HEK293T (cell line): ENCODE results near the gene SNX32.

Experiments used
- FOXK2 ChIP-seq: fragments of 450-650 bp; IDR thresholded peaks from 2 replicates; pipeline ENCODE4 v1.6.1; 2016; ENCODE audit warnings: mild to moderate bottlenecking
- SP1 ChIP-seq: fragments of 450-650 bp; IDR thresholded peaks from 2 replicates; pipeline ENCODE4 v1.6.1; 2017

DNA sequence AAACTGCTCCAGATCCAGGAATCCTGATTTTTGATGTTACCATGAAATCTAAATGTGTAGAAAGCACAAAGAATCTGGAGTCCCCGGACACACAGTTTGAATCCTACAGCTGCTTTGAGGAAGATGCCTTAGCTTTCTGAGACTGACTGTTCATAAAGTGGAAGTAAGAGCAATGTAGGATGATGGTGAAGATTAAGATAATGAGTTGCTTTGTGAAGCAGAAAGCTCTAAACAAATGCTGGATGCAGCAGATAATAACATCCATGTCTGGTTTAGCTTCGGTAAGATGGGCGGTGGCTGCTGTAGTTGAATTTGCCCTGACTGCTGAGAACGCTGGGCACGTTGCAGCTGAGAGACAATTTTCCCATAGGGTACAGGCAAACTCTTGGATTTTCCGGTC, 26.8 kb upstream of the SNX32 start:
- TF ChIP-seq SP1 = no peak
- TF ChIP-seq FOXK2 = no peak
